Stimulated activated CD8-positive, alpha-beta memory T cell treated with anti-CD3 and anti-CD28 coated beads, Interleukin-15, amount 100 ng/mL, for 1 hour (primary cell): Measurements from ENCODE around the gene PRSS33.

Source experiments
- DNase-seq: peaks from one replicate; pipeline ENCODE4 v3.0.0-alpha.2; 2020; ENCODE audit warnings: low read depth

The PRSS33 gene

GRCh38 chr16:2776500-2777139, 10.7 kb downstream of the PRSS33 start:
- DNase-seq = no peak

- no peak for DNase-seq
Measured at GRCh38 chr16:2775765-2776499, 11.4 kb downstream of the PRSS33 start.

GRCh38 chr16:2775131-2775716, 12.1 kb downstream of the PRSS33 start:
- no peak for DNase-seq

GRCh38 chr16:2774161-2774891, 13.0 kb downstream of the PRSS33 start:
- DNase-seq = no peak

- DNase-seq = no peak
Measured at GRCh38 chr16:2773188-2773968, 14.0 kb downstream of the PRSS33 start.

- no peak for DNase-seq
Measured at GRCh38 chr16:2771496-2772402, 15.6 kb downstream of the PRSS33 start.

- no peak for DNase-seq
Measured at GRCh38 chr16:2770057-2770951, 17.1 kb downstream of the PRSS33 start.

GRCh38 chr16:2769675-2770056, 17.7 kb downstream of the PRSS33 start:
- no peak for DNase-seq

GRCh38 chr16:2769100-2769529, 18.2 kb downstream of the PRSS33 start:
- no peak for DNase-seq

GRCh38 chr16:2768403-2769089, 18.8 kb downstream of the PRSS33 start:
- no peak for DNase-seq

GRCh38 chr16:2767891-2768290, 19.5 kb downstream of the PRSS33 start:
- DNase-seq = no peak

GRCh38 chr16:2767140-2767731, 20.1 kb downstream of the PRSS33 start:
- no peak for DNase-seq

GRCh38 chr16:2766430-2767139, 20.8 kb downstream of the PRSS33 start:
- DNase-seq = no peak

- DNase-seq = no peak
Measured at GRCh38 chr16:2765462-2766404, 21.6 kb downstream of the PRSS33 start.

GRCh38 chr16:2764718-2765117, 22.6 kb downstream of the PRSS33 start:
- no peak for DNase-seq

GRCh38 chr16:2763173-2763572, 24.2 kb downstream of the PRSS33 start:
- DNase-seq = no peak

GRCh38 chr16:2762711-2763110, 24.6 kb downstream of the PRSS33 start:
- no peak for DNase-seq
